NCI-H345 (cell line): ENCODE measurements around the gene MMP15.

Experiments
- DNase-seq: peaks from one replicate; lab custom pipeline; 2025; lab: John Stamatoyannopoulos, UW

MMP15 gene

GRCh38 chr16:58019866-58020538 lies 5.6 kb upstream of the MMP15 start:
- no peak for DNase-seq

GRCh38 chr16:58020628-58021521 lies 4.7 kb upstream of the MMP15 start:
- peak; percentile 15 for DNase-seq

- DNase-seq = no peak
These were observed 3.6 kb upstream of the MMP15 start for GRCh38 chr16:58021661-58022551.

- peak; percentile 82 for DNase-seq
These were observed 2.8 kb upstream of the MMP15 start for GRCh38 chr16:58022601-58023371.

GRCh38 chr16:58024486-58025350 lies 836 bp upstream of the MMP15 start:
- peak; percentile 17 for DNase-seq

GRCh38 chr16:58026139-58026704 lies 668 bp downstream of the MMP15 start:
- no peak for DNase-seq

- no peak for DNase-seq
These were observed 1.2 kb downstream of the MMP15 start for GRCh38 chr16:58026705-58027160.

- no peak for DNase-seq
These were observed 1.8 kb downstream of the MMP15 start for GRCh38 chr16:58027161-58027915.

GRCh38 chr16:58027916-58028455 lies 2.4 kb downstream of the MMP15 start:
- no peak for DNase-seq

GRCh38 chr16:58028541-58029070 lies 3.1 kb downstream of the MMP15 start:
- DNase-seq = no peak

GRCh38 chr16:58029410-58029809 lies 3.9 kb downstream of the MMP15 start:
- no peak for DNase-seq

GRCh38 chr16:58030136-58030840 lies 4.7 kb downstream of the MMP15 start:
- DNase-seq = no peak

- DNase-seq = no peak
These were observed 5.7 kb downstream of the MMP15 start for GRCh38 chr16:58031016-58031800.

- DNase-seq = no peak
These were observed 7.2 kb downstream of the MMP15 start for GRCh38 chr16:58032710-58033293.

GRCh38 chr16:58034128-58034685 lies 8.7 kb downstream of the MMP15 start:
- DNase-seq = no peak

- no peak for DNase-seq
These were observed 9.2 kb downstream of the MMP15 start for GRCh38 chr16:58034774-58035173.
